ENCODE measurements around the gene ATP8B4. TPM values are rescaled to one million over a fixed set of nuclear protein-coding genes. Genes with fewer than 3 reads are reported as not detected.
"Not testable (repeated sequence)": the region's sequence is repeated elsewhere in the genome, so short reads cannot be mapped to it uniquely, and the experiment has no call there.

ATP8B4 gene
- total RNA-seq, 1 donor from 2014 or later = not detected

- DNase-seq (ENCODE audit: extremely low read depth, low read depth, low spot score) = no peak
Measured at GRCh38 chr15:50141856-50142255, 22.8 kb upstream of the ATP8B4 start.

- no peak for DNase-seq (ENCODE audit: extremely low read depth, low read depth, low spot score)
Measured at GRCh38 chr15:50140983-50141382, 21.9 kb upstream of the ATP8B4 start.

- DNase-seq (ENCODE audit: extremely low read depth, low read depth, low spot score) = no peak
Measured at GRCh38 chr15:50140098-50140497, 21.1 kb upstream of the ATP8B4 start.

- no peak for DNase-seq (ENCODE audit: extremely low read depth, low read depth, low spot score)
Measured at GRCh38 chr15:50138391-50138790, 19.4 kb upstream of the ATP8B4 start.

GRCh38 chr15:50137893-50138292 is 18.9 kb upstream of the ATP8B4 start:
- no peak for DNase-seq (ENCODE audit: extremely low read depth, low read depth, low spot score)

GRCh38 chr15:50137330-50137761 is 18.3 kb upstream of the ATP8B4 start:
- peak; percentile 68 for DNase-seq (ENCODE audit: extremely low read depth, low read depth, low spot score)

GRCh38 chr15:50135031-50135551 is 16.1 kb upstream of the ATP8B4 start:
- no peak for DNase-seq (ENCODE audit: extremely low read depth, low read depth, low spot score)

GRCh38 chr15:50134524-50135024 is 15.5 kb upstream of the ATP8B4 start:
- DNase-seq (ENCODE audit: extremely low read depth, low read depth, low spot score) = no peak

GRCh38 chr15:50132251-50132984 is 13.4 kb upstream of the ATP8B4 start:
- not testable (repeated sequence) for DNase-seq (ENCODE audit: extremely low read depth, low read depth, low spot score)

- no peak for DNase-seq (ENCODE audit: extremely low read depth, low read depth, low spot score)
Measured at GRCh38 chr15:50131617-50132016, 12.6 kb upstream of the ATP8B4 start.

GRCh38 chr15:50128266-50128665 is 9.2 kb upstream of the ATP8B4 start:
- DNase-seq (ENCODE audit: extremely low read depth, low read depth, low spot score) = no peak

- DNase-seq (ENCODE audit: extremely low read depth, low read depth, low spot score) = no peak
Measured at GRCh38 chr15:50127255-50127777, 8.3 kb upstream of the ATP8B4 start.

- DNase-seq (ENCODE audit: extremely low read depth, low read depth, low spot score) = no peak
Measured at GRCh38 chr15:50126072-50126471, 7.0 kb upstream of the ATP8B4 start.

- no peak for DNase-seq (ENCODE audit: extremely low read depth, low read depth, low spot score)
Measured at GRCh38 chr15:50124631-50125030, 5.6 kb upstream of the ATP8B4 start.

- DNase-seq (ENCODE audit: extremely low read depth, low read depth, low spot score) = no peak
Measured at GRCh38 chr15:50123861-50124557, 5.0 kb upstream of the ATP8B4 start.

GRCh38 chr15:50120729-50121128 is 1.7 kb upstream of the ATP8B4 start:
- DNase-seq (ENCODE audit: extremely low read depth, low read depth, low spot score) = no peak

- no peak for DNase-seq (ENCODE audit: extremely low read depth, low read depth, low spot score)
Measured at GRCh38 chr15:50117431-50118027, 1.5 kb downstream of the ATP8B4 start.

- DNase-seq (ENCODE audit: extremely low read depth, low read depth, low spot score) = no peak
Measured at GRCh38 chr15:50116477-50116876, 2.6 kb downstream of the ATP8B4 start.

- no peak for DNase-seq (ENCODE audit: extremely low read depth, low read depth, low spot score)
Measured at GRCh38 chr15:50113992-50114780, 4.8 kb downstream of the ATP8B4 start.

GRCh38 chr15:50113187-50113505 is 5.9 kb downstream of the ATP8B4 start:
- DNase-seq (ENCODE audit: extremely low read depth, low read depth, low spot score) = no peak

All from glomerular endothelial cell (primary cell).